ENCODE measurements around the gene PTPN23.

- TF ChIP-seq CTCF (IDR thresholded peaks at IDR 0.05) (no peak), POLR2A (IDR thresholded peaks at IDR 0.05) (no peak), EP300 (IDR thresholded peaks at IDR 0.05) (no peak)
Observed at GRCh38 chr3:47407896-47408838, 27.3 kb downstream of the PTPN23 start.

Data from tibial nerve (tissue), 4 donors.